ENCODE data around the gene LRRC8E.

DNA sequence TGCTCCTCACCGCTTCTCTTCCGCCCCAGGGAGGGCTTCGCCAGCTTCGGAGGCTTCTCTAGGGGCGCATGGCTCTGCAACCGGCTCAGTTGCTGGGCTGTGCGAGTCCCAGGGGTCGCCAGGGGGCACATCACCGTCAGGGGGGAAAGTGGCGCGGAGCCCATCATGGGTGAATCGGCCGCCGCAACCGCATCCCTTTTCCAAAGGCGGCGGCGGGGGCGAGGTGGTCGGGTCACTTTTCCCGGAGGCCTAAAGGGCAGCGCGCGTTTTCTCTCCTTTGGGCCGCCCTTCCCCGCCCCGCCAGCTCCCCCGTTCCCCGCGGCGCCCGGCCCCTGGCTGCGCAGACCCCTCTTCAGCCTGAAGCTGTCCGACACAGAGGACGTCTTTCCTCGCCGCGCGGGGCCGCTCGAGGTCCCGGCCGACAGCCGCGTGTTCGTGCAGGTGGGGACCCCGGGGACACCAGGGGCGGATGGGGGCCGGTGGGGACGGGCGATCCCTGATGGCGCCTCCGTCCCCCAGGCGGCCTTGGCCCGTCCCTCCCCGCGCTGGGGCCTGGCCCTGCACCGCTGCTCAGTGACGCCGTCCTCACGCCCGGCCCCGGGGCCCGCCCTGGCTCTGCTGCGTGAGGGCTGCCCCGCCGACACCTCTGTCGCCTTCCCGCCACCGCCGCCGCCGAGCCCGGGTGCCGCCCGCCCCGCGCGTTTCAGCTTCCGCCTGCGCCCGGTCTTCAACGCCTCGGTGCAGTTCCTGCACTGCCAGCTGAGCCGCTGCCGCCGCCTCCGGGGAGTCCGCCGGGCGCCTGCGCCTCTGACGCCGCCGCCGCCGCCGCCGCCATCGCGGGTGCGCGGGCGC lies 28.0 kb downstream of the LRRC8E start:
- no peak for TF ChIP-seq POLR2A (IDR thresholded peaks at IDR 0.05; ENCODE audit: low read depth, low read length)
- no peak for TF ChIP-seq SPI1 (IDR thresholded peaks at IDR 0.05; ENCODE audit: low read depth, low read length)
- no peak for TF ChIP-seq TAF1 (IDR thresholded peaks at IDR 0.05; ENCODE audit: low read depth, low read length)
- no peak for TF ChIP-seq POLR2AphosphoS5 (IDR thresholded peaks at IDR 0.05; ENCODE audit: low read depth, low read length)
